T-helper 2 cell (primary cell): ENCODE results near the gene TTLL11.

Experiments
- DNase-seq, 5 experiments: peaks; one replicate each; pipeline versions ENCODE4 v3.0.0 to v3.0.0-alpha.2; 2012 to 2022

TTLL11 gene

DNA sequence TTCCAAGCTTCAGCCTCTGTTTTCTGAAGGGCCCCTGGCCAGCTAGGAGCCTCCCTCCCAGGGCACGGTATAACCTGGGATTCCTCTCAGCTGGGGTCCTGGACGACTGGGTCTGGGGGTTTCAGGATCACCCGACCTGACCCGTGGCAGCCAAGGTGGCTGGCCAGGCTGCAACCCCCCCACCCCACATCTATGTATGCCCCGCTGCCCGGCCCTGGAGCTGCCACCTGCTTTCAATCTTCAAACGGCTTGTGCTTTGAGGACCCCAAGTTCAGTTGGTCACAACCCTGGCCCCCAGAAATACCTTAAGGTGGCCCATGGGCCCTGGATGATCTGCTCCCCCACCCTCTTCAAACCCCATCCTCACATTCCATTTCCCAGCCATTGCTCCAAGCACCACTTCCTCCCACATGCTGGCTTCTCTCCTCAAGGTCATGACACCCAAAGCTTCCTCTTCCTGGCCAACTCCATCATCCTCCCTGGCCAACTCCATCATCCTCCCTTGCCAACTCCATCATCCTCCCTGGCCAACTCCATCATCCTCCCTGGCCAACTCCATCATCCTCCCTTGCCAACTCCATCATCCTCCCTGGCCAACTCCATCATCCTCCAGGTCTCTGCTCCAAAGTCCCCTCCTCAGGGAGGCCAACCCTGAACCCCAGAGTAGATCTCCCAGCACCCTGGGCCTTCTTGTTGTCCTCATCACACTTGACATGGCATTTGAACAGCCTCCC is 17.2 kb upstream of the TTLL11 start:
- DNase-seq, result no peak

DNA sequence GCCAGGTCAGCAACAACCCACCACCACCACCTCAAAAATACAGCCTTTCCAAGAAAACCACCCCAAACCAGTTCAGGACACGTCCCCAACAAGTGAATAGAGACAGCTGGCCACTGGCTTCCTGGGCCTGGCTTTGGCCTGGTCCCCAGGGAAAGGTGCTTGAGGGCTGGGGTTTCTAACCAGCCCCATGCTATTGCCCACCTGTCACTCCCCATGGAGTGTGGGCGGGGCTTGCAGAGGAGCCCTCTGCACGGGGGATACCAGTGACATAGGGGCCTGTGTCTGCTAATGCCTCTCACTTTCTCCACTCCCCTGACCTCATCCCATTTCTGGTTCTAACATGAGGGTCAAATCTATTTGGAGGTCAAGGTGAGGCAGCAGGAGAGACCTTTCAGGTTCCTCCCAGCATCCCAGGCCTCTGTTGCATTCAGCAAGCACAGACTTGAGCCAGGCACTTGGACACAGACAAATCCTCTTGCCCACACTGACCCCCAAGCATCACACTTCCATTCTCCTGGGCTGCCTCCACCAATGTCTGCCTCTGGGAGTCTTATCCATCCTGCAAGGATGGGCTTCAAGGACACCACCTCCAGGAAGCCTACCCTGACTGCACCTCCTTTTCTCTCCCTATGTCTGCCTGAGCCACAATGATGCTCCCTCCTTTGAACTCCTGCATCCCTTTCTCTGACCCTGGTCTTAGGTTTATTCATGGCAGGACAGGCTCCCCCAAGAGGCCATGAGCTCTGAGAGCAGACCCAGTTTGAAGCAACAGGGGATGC is 16.1 kb upstream of the TTLL11 start:
- DNase-seq, result no peak

DNA sequence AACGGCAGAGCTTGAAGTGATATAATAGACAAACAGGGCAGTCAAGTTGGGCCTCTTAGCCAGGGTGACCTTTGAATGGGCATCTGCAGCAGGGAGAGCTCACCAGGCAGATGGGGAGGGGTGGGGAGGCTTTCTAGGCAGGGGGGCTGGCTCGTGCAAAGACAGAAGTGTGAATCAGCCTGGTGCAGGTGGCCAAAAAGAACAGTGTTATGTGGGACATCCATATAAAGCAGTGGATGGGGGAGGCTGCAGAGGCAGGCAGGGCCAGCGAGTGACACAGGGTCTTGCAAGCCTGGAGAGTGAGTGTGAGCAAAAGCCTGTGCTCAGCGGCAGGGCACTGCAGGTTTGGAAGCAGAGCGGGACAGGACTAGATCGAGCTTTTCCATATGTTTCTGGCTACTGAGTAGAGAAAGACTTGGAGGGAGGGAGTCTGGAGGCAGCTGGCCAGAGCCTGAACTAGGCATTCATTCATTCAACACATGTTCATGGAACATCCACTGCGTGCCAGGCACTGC is 14.2 kb upstream of the TTLL11 start:
- DNase-seq, result no peak

- no peak for DNase-seq
These were observed 13.5 kb upstream of the TTLL11 start for GRCh38 chr9:122106576-122106975.

DNA sequence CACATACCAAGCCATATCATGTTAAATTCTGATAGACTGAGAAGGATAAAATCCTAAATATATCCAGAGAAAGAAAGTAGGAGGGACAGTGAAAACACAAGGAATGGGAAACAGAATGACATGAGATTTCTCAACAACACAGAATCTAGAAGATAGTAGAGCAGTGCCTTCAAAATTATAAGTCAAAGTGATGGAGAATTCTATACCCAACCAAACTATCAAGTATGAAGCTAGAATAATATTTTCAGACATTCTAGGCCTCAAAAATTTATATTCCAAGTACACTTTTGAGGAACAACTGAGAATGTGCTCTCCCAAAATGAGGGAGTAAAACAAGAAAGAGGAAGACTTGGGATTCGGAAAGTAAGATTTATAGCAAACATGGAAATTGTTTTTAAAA is 10.9 kb upstream of the TTLL11 start:
- no peak for DNase-seq

- no peak for DNase-seq
These were observed 9.0 kb upstream of the TTLL11 start for GRCh38 chr9:122102156-122102555.

DNA sequence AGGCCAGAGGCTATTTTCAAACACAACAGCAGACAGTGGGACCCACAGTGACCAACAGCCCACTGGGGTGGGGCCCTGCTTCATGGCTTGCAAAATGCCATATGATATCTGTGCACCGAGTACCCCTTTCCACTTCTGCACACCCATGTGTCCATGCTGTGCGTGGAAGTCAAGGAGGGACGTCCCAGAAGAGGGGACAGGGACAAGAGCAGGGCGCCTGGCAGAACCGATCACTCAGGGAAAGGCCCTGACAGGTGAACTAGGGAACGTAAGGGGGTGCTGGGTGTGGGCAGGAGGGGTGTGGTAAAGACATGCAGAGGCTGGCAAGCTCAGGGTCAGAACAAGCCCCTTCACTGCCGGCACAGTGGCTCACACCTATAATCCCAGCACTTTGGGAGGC is 7.6 kb upstream of the TTLL11 start:
- no peak for DNase-seq

DNA sequence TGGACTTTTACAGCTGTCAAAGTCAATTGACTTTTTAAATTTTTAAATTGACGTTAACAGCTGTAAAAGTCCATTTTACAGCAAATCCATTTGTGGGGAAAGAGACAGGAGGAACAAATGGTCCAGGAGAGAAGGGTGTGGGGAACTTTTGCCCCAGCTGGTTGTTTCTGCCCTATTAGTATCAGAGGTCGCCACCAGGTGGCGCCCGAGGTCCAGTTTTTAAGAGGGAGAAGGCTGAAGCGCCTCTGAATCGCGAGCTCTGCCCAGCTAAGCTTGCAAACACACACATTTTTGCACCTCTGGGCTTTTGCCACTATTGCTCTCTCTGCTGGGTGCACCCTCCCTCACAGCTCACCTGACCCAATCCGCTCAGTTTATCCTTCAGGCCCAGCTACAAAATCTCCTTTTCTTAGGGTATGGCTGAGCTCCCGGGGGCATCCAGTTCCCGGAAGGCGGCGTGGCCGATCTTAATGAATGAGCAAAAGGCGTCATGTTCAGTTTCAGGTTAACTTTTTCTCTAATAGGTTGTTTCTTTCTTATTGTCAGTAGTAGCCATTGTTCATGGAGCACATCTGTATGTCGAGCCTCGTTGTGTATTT is 6.3 kb upstream of the TTLL11 start:
- peak; percentile 54 to 74 (median 71) for DNase-seq

GRCh38 chr9:122097679-122098315 is 4.7 kb upstream of the TTLL11 start:
- no peak for DNase-seq

DNA sequence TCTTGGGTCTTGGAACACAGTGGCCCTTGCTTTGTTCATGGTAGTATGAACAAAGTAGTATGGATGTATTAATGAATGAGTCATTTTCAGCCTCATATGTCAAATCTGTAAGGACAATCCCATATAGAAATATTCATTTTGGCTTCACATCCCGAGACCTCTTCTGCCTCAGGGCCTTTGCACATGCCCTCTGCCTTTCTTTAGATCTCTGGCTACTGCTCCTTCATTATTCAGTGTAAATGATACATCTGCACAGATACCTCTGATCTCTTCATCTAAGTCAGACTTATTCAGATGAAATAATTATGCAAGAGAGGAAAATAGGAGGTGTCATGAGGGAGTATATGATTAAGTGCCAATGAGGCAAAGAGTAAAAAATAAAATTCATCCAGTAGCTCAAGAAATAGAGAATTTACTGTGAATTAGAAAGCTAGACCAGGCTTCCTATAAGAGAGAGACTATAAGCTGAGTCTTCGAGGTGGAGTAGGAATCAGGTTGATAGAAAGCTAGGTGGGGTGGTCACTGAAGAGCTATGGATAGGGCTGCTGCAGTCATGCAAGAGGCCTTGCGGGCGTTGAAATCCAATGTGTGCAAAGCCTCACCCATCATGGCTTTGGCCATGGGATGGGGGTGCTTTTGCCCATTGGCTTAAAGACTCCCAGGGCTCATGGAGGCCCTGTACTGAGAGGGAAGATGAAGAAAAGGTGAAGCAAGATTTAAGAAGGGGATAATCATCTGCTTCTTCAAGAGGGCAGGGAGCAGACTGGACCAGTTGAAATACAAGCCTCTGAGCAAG is 3.7 kb upstream of the TTLL11 start:
- DNase-seq, result no peak

GRCh38 chr9:122095010-122095767 is 2.1 kb upstream of the TTLL11 start:
- peak in 4 of 5 experiments; percentile 22 to 57 (median 38) for DNase-seq

DNA sequence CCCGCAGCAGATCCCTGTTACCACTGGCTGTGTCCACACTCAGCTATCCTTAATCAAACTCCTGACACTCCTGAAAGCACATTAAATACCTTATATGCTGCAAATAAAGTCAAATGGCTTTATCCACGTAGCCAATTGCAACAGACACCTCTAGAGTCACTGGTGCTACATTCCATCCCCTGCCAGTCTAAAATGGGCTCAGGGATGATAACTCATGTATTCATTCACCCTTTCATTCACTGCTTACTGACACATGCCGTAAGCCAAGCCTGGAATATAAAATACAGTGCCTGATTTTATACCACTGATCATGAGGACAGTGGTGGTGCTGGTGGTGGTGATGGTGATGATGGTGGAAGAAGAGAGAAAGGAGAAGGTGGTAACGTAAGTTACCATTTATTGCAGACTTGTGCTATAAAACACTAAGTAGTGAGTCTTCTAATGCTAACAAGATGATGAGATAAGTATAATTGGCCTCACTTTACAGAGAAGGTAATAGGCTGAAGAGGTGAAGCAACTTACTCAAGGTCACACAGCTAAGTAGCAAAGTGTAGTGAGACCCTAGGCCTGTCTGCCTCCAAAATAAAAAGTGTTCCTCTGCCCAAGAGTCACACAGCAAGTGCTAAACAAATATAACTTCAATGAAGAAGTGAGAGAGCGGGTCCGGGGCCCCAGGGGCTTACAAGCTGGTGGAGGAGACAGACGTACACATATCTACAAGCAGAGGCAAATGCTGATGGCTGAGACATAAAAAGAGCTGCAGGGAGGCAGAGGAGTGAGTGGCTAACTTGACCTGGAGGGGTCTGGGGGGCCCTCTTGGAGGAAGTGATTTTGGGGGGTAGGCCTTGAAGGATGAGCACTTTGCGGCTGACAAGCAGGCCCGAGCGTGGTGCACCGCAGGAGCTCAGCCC is 1.2 kb downstream of the TTLL11 start:
- no peak for DNase-seq

- DNase-seq, result no peak
These were observed 2.1 kb downstream of the TTLL11 start for GRCh38 chr9:122090981-122091380.

DNA sequence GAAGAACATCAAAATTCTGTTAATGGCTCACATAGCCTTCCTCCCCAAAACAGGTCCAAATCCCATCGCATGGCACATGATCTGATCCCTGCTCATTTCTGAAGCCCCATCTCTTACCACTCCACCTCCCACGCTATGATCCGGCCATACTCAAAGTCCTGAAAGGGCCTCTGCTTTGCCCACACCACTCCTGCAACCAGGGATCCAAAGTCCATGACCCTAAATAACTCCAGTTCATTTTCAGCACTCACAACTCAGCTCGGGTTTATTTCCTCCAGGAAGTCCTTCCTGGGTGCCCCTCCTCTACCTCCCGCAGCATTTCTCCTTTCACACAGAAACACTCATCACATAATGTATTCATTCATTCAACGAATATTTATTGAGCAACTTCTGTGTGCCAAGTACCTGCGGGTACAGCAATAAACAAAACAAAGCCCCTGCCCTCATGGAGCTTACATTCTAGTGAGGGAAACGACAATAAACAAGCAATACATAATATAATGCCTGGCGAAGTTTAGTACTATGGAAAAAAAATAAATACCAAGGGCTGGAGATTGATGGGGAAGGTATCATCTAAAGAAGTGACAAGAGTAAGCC is 2.7 kb downstream of the TTLL11 start:
- no peak for DNase-seq

DNA sequence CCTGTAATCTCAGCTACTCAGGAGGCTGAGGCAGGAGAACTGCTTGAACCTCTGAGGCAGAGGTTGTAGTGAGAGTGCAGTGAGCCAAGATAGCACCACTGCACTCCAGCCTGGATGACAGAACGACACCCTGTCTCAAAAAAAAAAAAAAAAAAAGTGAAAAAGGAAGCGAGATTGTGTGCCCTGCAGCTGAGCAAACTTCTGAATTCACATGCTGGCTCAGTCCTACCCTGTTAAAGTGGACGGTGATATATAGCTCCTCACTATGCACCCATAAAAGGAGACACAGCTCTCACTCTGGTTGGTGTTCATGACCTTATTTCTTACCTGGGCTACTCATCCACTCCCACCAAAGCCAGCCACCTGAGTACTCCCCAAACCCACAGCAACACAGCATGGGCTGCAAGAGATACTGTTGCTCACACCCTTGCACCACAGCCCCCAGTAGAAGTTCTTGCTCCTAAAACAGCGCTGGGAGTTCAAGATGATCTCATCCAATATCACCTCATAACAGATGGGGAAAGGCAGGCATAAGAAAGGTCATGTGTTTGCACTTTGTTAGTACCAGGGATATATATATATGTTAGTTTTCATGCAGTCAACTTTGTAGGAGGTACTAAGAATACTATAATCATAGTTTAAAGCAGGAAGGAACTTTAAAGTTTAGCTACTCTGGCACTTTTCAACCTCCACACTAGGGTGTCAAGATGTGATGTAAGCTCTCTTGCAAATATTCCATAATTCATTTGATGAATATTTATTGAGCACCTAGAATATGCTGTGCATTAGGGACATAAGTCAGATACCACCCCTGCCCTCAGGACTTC is 4.0 kb downstream of the TTLL11 start:
- DNase-seq, result no peak

- no peak for DNase-seq
These were observed 5.5 kb downstream of the TTLL11 start for GRCh38 chr9:122087406-122088200.

DNA sequence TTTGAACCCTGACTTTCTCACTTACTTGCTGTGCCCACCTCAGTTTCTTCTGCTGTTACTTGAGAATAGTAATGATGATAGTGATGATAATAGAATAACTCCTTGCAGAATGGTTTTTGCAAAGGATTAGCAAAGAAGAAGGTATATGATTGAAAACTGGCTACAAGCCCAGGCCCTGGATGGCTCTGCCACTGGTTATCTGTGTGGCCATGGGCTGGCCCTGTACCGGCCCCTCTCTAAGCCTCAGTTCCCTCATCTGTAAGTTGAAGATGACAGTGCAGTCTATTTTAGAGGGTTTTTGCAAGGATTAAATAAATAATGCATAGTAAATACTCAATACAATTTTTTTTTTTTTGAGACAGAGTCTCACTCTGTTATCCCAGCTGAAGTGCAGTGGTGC is 6.2 kb downstream of the TTLL11 start:
- no peak for DNase-seq

GRCh38 chr9:122085260-122085659 is 7.8 kb downstream of the TTLL11 start:
- DNase-seq, result no peak
